ENCODE measurements around the gene TSPAN32. TPM values are rescaled to one million over a fixed set of nuclear protein-coding genes. Genes with fewer than 3 reads are reported as not detected.

Gene TSPAN32
- total and polyA plus RNA-seq, 2 donors (not counting 3 experiments of a cell fraction or from before 2014, with no cell fraction given), result not detected

DNA sequence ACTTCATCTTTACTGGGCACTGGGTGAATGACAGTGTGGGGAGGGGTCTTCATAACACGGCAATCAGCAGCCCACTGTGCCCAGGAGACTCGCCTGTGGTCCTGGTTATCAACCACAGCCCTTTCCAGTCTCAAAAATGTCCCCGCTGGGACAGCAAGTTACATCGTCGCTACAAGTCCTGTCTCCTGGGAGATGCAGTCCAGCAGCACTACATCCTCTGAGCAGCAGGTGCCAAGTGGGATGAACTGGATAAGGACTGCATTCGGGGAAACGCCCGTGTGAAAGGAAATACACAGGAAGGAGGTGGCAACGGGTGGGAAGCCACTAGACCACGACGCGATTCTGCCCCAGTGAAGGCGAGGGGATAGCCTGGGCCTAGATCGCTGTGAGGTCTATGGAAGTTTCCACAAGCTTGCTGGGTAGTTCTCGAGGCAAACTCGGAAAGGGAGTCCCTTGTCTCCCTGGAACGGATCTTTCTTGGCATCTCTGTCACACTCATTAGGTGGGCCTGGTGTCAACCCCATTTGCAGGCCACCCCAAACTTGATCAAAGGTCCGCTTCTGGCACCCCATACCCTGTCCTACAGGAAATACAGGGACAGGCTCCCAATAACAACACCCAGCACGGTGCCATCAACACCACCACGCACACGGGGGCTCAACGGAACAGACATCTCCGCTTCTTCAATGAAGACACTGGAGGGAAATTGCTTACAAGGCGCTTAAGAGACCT is 35.8 kb upstream of the TSPAN32 start:
- POLR2A ChIA-PET, result no interaction called here
- H3K4me3 ChIP-seq (replicated peaks in 1 of 3; ENCODE audit: insufficient read depth in 1 of 3, low read depth in 1 of 3, low read length in 3 of 3), result no peak overlapping the region
- no peaks in the 10 kb centered on the region for H3K9me3 ChIP-seq (replicated peaks; ENCODE audit: control insufficient read depth, insufficient read depth, low read length)
- no peak overlapping the region for H3K27ac ChIP-seq (ENCODE audit: insufficient read depth, low read depth, low read length)
- FAIRE-seq, result no peak
- TF ChIP-seq GATA2 (IDR thresholded peaks at IDR 0.05; ENCODE audit: insufficient read depth, insufficient read length, low read depth, low read length), result no peak
- TF ChIP-seq, protein P1, sequence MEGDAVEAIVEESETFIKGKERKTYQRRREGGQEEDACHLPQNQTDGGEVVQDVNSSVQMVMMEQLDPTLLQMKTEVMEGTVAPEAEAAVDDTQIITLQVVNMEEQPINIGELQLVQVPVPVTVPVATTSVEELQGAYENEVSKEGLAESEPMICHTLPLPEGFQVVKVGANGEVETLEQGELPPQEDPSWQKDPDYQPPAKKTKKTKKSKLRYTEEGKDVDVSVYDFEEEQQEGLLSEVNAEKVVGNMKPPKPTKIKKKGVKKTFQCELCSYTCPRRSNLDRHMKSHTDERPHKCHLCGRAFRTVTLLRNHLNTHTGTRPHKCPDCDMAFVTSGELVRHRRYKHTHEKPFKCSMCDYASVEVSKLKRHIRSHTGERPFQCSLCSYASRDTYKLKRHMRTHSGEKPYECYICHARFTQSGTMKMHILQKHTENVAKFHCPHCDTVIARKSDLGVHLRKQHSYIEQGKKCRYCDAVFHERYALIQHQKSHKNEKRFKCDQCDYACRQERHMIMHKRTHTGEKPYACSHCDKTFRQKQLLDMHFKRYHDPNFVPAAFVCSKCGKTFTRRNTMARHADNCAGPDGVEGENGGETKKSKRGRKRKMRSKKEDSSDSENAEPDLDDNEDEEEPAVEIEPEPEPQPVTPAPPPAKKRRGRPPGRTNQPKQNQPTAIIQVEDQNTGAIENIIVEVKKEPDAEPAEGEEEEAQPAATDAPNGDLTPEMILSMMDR (IDR thresholded peaks at IDR 0.05; ENCODE audit: extremely low read depth in 1 of 2, insufficient read depth in 1 of 2, low read depth in 1 of 2, low read length in 2 of 2), result no peak
- TF ChIP-seq EZH2 (IDR thresholded peaks at IDR 0.05; ENCODE audit: borderline replicate concordance, low read depth, low read length, severe bottlenecking), result no peak
- TF ChIP-seq, protein P2, sequence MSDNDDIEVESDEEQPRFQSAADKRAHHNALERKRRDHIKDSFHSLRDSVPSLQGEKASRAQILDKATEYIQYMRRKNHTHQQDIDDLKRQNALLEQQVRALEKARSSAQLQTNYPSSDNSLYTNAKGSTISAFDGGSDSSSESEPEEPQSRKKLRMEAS (IDR thresholded peaks at IDR 0.05; ENCODE audit: insufficient read depth, insufficient read length), result no peak
- no peak for TF ChIP-seq MYC (IDR thresholded peaks at IDR 0.05; ENCODE audit: low read depth, low read length)
- TF ChIP-seq FOS (IDR thresholded peaks at IDR 0.05; ENCODE audit: borderline replicate concordance, insufficient read depth, low read length), result no peak
- TF ChIP-seq POLR2A (IDR thresholded peaks at IDR 0.05; ENCODE audit: low read depth, low read length), result no peak
- TF ChIP-seq POLR2AphosphoS5 (IDR thresholded peaks at IDR 0.05; ENCODE audit: insufficient read depth, low read depth, low read length), result no peak
- no peak for TF ChIP-seq JUN (IDR thresholded peaks at IDR 0.05; ENCODE audit: borderline replicate concordance, insufficient read depth, insufficient read length, low read depth)
- dilution Hi-C loops (cut with MboI; ENCODE audit: extremely low pct_ligation_motif_present, low sequenced_read_pairs), result no loop called here
- H3K9ac ChIP-seq (replicated peaks; ENCODE audit: extremely low read depth, insufficient read depth, low read length), result no peak overlapping the region
- no TSS peak for BruUV-seq (replicated peaks)
- CTCF ChIA-PET, result no interaction called here
- H2AFZ ChIP-seq (ENCODE audit: low read depth, low read length), result no peak overlapping the region
- no peaks in the 10 kb centered on the region for H4K20me1 ChIP-seq (replicated peaks; ENCODE audit: control insufficient read depth, extremely low read depth, insufficient read depth, low read length)
- no peaks in the 10 kb centered on the region for H3K36me3 ChIP-seq (ENCODE audit: control insufficient read depth in 2 of 2, extremely low read depth in 1 of 2, insufficient read depth in 2 of 2, low read length in 2 of 2)
- H3K4me2 ChIP-seq (ENCODE audit: insufficient read depth, low read length), result no peak overlapping the region
- H3K4me1 ChIP-seq (ENCODE audit: control insufficient read depth, extremely low read depth, insufficient read depth, low read length), result no peaks in the 10 kb centered on the region
- DNase-seq (ENCODE audit: low read depth, low spot score), result no peak
- H3K27me3 ChIP-seq (ENCODE audit: control insufficient read depth in 2 of 2, insufficient read depth in 2 of 2, low read length in 2 of 2), result peaks cover 19 to 29% of the 10 kb centered on the region in 2 experiments
- intact Hi-C loops (cut with micrococcal nuclease), result no loop called here
- no peaks in the 10 kb centered on the region for H3K79me2 ChIP-seq (ENCODE audit: control insufficient read depth, insufficient read depth, low read length)
- H3K9me1 ChIP-seq (replicated peaks; ENCODE audit: control insufficient read depth, extremely low read depth, insufficient read depth, low read length), result no peaks in the 10 kb centered on the region

Measured in endothelial cell of umbilical vein (primary cell).